ENCODE results near the gene SPARCL1.

The SPARCL1 gene

DNA sequence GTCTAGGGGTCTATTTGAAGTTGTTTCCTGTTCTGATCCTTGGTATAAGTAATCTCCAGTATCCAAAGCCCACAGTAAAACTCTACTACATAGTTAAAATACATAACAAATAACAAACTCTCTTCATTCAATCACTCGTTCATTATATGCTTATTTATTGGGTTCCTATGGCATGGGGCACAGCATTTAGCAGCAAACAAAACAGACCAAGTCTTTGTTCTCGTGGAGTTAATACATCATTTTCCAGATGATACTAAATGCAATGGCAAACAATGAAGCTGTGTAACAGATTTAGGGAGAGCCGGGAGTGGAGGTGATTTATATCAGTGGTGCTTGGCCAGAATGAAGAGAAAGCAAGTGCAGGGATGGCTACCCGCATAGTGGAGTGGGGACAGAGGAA, 36.6 kb upstream of the SPARCL1 start:
- no peak overlapping the region for H3K4me3 ChIP-seq (ENCODE audit: low read depth, low read length)
- no peaks in the 10 kb centered on the region for H3K9me3 ChIP-seq (ENCODE audit: control insufficient read depth, insufficient read depth, low read depth, low read length)
- ChIA-PET POLR2A (no interaction called here), CTCF (no interaction called here)
- TF ChIP-seq ZNF623 (tag by site-specific recombination; IDR thresholded peaks at IDR 0.05) (no peak), KLF16 (tag by site-specific recombination; IDR thresholded peaks at IDR 0.05) (no peak), ZNF354C (tag by site-specific recombination; IDR thresholded peaks at IDR 0.05; ENCODE audit: borderline replicate concordance, low read depth) (no peak), ZNF391 (tag by site-specific recombination; IDR thresholded peaks at IDR 0.05; ENCODE audit: borderline replicate concordance, low read depth) (no peak), KLF10 (tag by site-specific recombination; IDR thresholded peaks at IDR 0.05) (no peak), ZFP41 (tag by site-specific recombination; IDR thresholded peaks at IDR 0.05; ENCODE audit: borderline replicate concordance) (no peak), ZNF416 (tag by site-specific recombination; IDR thresholded peaks at IDR 0.05) (no peak)
- TF ChIP-seq, protein P1, sequence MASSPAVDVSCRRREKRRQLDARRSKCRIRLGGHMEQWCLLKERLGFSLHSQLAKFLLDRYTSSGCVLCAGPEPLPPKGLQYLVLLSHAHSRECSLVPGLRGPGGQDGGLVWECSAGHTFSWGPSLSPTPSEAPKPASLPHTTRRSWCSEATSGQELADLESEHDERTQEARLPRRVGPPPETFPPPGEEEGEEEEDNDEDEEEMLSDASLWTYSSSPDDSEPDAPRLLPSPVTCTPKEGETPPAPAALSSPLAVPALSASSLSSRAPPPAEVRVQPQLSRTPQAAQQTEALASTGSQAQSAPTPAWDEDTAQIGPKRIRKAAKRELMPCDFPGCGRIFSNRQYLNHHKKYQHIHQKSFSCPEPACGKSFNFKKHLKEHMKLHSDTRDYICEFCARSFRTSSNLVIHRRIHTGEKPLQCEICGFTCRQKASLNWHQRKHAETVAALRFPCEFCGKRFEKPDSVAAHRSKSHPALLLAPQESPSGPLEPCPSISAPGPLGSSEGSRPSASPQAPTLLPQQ (tag by site-specific recombination; IDR thresholded peaks at IDR 0.05), result no peak
- TF ChIP-seq, protein P2, sequence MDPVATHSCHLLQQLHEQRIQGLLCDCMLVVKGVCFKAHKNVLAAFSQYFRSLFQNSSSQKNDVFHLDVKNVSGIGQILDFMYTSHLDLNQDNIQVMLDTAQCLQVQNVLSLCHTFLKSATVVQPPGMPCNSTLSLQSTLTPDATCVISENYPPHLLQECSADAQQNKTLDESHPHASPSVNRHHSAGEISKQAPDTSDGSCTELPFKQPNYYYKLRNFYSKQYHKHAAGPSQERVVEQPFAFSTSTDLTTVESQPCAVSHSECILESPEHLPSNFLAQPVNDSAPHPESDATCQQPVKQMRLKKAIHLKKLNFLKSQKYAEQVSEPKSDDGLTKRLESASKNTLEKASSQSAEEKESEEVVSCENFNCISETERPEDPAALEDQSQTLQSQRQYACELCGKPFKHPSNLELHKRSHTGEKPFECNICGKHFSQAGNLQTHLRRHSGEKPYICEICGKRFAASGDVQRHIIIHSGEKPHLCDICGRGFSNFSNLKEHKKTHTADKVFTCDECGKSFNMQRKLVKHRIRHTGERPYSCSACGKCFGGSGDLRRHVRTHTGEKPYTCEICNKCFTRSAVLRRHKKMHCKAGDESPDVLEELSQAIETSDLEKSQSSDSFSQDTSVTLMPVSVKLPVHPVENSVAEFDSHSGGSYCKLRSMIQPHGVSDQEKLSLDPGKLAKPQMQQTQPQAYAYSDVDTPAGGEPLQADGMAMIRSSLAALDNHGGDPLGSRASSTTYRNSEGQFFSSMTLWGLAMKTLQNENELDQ (tag by site-specific recombination; IDR thresholded peaks at IDR 0.05; ENCODE audit: low read depth), result no peak
- TF ChIP-seq, protein P3, sequence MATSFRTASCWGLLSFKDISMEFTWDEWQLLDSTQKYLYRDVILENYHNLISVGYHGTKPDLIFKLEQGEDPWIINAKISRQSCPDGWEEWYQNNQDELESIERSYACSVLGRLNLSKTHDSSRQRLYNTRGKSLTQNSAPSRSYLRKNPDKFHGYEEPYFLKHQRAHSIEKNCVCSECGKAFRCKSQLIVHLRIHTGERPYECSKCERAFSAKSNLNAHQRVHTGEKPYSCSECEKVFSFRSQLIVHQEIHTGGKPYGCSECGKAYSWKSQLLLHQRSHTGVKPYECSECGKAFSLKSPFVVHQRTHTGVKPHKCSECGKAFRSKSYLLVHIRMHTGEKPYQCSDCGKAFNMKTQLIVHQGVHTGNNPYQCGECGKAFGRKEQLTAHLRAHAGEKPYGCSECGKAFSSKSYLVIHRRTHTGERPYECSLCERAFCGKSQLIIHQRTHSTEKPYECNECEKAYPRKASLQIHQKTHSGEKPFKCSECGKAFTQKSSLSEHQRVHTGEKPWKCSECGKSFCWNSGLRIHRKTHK (tag by site-specific recombination; IDR thresholded peaks at IDR 0.05), result no peak
- H3K4me1 ChIP-seq (ENCODE audit: control insufficient read depth, insufficient read depth, low read length), result no peaks in the 10 kb centered on the region
- no peak overlapping the region for H3K27ac ChIP-seq (ENCODE audit: extremely low read depth, low read depth, low read length)
- H3K36me3 ChIP-seq (ENCODE audit: control insufficient read depth in 2 of 2, insufficient read depth in 1 of 2, low read length in 2 of 2), result no peaks in the 10 kb centered on the region

DNA sequence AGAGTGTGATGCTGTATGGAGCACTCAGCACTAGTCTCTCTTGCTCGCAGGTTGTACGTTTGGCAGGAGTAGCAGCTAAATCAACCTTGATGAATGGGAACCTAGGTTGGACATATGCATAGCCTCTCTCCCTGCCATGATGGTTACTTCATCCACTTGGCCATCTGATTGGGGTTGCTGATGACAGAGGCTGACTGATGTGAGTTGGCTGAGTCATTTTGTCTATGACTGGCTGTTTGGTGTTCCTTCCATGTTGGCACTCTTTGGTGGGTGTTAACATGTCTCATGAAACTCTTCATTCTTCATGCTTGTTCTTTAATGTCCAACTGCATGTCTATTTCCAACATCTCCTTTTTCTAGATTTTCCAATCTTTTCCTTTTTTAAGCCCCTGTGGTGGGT, 31.6 kb upstream of the SPARCL1 start:
- ChIA-PET CTCF (interaction anchor here (0.6 kb wide), 1 partner anchor 26 kb away, joined by 3 read pairs; no protein-coding TSS in a partner anchor), POLR2A (no interaction called here)
- H3K9me3 ChIP-seq (ENCODE audit: control insufficient read depth, insufficient read depth, low read depth, low read length), result no peaks in the 10 kb centered on the region
- no peaks in the 10 kb centered on the region for H3K4me1 ChIP-seq (ENCODE audit: control insufficient read depth, insufficient read depth, low read length)
- no peak for TF ChIP-seq SETDB1 (IDR thresholded peaks at IDR 0.05; ENCODE audit: insufficient read length, low read length)
- no peak for TF ChIP-seq ZBTB1 (tag by site-specific recombination; IDR thresholded peaks at IDR 0.05)
- no peak for TF ChIP-seq ZBTB48 (tag by site-specific recombination; IDR thresholded peaks at IDR 0.05)
- no peak for TF ChIP-seq ZIC2 (tag by site-specific recombination; IDR thresholded peaks at IDR 0.05)
- TF ChIP-seq ZNF600 (tag by site-specific recombination; IDR thresholded peaks at IDR 0.05), result no peak
- TF ChIP-seq ZNF398 (tag by site-specific recombination; IDR thresholded peaks at IDR 0.05), result no peak
- no peaks in the 10 kb centered on the region for H3K36me3 ChIP-seq (ENCODE audit: control insufficient read depth in 2 of 2, insufficient read depth in 1 of 2, low read length in 2 of 2)
- no peak overlapping the region for H3K4me3 ChIP-seq (ENCODE audit: low read depth, low read length)
- no peak overlapping the region for H3K27ac ChIP-seq (ENCODE audit: extremely low read depth, low read depth, low read length)

All from HEK293 (cell line).